ENCODE results near the gene SRXN1. TPM values are rescaled to one million over a fixed set of nuclear protein-coding genes. Genes with fewer than 3 reads are reported as not detected.
"Not testable (repeated sequence)": the region's sequence is repeated elsewhere in the genome, so short reads cannot be mapped to it uniquely, and the experiment has no call there.

SRXN1 gene
- total and polyA plus RNA-seq, 2 donors (not counting 1 experiment from before 2014, with no cell fraction given), result 50.5 to 91.2 TPM

DNA sequence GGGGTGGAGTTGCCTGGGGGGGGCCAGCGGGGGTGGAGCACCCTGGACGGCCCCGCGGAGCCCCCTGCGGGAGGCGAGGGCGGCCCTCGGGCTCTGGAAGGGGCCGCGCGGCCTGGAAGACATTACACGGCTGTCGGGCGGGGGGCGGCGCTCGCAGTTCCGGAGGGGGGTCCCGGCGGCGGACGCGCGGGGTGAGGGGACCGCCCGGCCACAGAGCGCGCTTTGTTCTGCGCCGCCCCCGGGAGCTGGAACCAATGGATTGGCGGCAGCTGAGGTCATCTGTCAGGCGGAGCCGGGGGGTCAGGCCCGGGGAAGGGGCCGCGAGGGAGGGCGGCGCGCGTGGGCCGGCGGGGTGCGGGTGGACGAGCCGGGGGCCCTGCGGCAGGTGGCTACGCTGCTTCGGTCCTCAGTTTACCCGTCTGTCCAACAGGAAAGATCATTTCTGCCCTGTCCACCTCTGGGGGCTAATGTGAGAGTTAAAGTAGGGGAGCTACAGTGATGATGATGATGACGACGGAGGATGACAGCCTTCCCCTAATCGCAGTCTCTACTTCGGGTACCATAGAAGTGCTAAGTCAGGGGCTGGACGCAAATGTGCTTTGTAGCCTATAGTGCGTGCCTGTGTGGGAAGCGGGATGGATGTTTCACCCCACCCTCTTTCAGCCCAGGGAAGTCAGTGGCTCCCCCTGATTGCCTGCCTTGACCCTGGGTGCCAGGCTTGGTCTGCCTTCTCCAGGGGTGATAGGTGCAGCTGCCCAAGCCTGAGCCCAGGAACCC is 10.4 kb downstream of the SRXN1 start:
- TF ChIP-seq, protein P1, sequence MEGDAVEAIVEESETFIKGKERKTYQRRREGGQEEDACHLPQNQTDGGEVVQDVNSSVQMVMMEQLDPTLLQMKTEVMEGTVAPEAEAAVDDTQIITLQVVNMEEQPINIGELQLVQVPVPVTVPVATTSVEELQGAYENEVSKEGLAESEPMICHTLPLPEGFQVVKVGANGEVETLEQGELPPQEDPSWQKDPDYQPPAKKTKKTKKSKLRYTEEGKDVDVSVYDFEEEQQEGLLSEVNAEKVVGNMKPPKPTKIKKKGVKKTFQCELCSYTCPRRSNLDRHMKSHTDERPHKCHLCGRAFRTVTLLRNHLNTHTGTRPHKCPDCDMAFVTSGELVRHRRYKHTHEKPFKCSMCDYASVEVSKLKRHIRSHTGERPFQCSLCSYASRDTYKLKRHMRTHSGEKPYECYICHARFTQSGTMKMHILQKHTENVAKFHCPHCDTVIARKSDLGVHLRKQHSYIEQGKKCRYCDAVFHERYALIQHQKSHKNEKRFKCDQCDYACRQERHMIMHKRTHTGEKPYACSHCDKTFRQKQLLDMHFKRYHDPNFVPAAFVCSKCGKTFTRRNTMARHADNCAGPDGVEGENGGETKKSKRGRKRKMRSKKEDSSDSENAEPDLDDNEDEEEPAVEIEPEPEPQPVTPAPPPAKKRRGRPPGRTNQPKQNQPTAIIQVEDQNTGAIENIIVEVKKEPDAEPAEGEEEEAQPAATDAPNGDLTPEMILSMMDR (conservative IDR thresholded peaks at IDR 0.05 in 1 of 2, IDR thresholded peaks at IDR 0.05 in 1 of 2; ENCODE audit: low read depth in 1 of 2, low read length in 2 of 2), result no peak
- TF ChIP-seq EZH2 (IDR thresholded peaks at IDR 0.05; ENCODE audit: low read length, missing control alignments), result peak; percentile 53
- Histone ChIP-seq H3K4me1 (ENCODE audit: control insufficient read depth, extremely low read depth, insufficient read depth, low read length) (no peaks in the 10 kb centered on the region), H3K4me3 (replicated peaks in 1 of 4; ENCODE audit: control extremely low read depth in 1 of 4, insufficient read depth in 1 of 4, low read depth in 3 of 4, low read length in 4 of 4) (peak overlapping the region in 2 of 4 experiments; percentile 7 to 45), H3K9ac (ENCODE audit: insufficient read depth, low read length) (no peak overlapping the region), H3K36me3 (ENCODE audit: control insufficient read depth, insufficient read depth, low read length) (peaks cover 3% of the 10 kb centered on the region), H3K79me2 (ENCODE audit: control insufficient read depth, insufficient read depth, low read length) (no peaks in the 10 kb centered on the region), H2AFZ (ENCODE audit: low read length) (no peak overlapping the region), H3K4me2 (ENCODE audit: extremely low read depth, insufficient read depth, low read length) (peak overlapping the region; percentile 35), H4K20me1 (ENCODE audit: control insufficient read depth, extremely low read depth, insufficient read depth, low read length) (no peaks in the 10 kb centered on the region), H3K9me3 (ENCODE audit: control insufficient read depth, insufficient read depth, low read depth, low read length) (no peaks in the 10 kb centered on the region), H3K27ac (ENCODE audit: insufficient read depth, low read length) (no peak overlapping the region), H3K27me3 (ENCODE audit: control insufficient read depth, insufficient read depth, low read length) (no peaks in the 10 kb centered on the region)
- DNase-seq (ENCODE audit: low read depth in 2 of 2), result peak in 1 of 2 donors; percentile 12

DNA sequence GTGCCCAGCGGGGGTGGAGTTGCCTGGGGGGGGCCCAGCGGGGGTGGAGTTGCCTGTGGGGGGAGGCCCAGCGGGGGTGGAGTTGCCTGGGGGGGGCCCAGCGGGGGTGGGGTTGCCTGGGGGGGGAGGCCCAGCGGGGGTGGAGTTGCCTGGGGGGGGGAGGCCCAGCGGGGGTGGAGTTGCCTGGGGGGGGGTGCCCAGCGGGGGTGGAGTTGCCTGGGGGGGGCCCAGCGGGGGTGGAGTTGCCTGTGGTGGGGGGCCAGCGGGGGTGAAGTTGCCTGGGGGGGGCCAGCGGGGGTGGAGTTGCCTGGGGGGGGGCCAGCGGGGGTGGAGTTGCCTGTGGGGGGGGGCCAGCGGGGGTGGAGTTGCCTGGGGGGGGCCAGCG is 11.0 kb downstream of the SRXN1 start:
- not testable (repeated sequence) for H3K9me3 ChIP-seq (ENCODE audit: control insufficient read depth, insufficient read depth, low read depth, low read length); H4K20me1 ChIP-seq (ENCODE audit: control insufficient read depth, extremely low read depth, insufficient read depth, low read length); H3K4me3 ChIP-seq (replicated peaks in 1 of 4; ENCODE audit: control extremely low read depth in 1 of 4, insufficient read depth in 1 of 4, low read depth in 3 of 4, low read length in 4 of 4); DNase-seq (ENCODE audit: low read depth in 2 of 2); H3K79me2 ChIP-seq (ENCODE audit: control insufficient read depth, insufficient read depth, low read length); H3K27me3 ChIP-seq (ENCODE audit: control insufficient read depth, insufficient read depth, low read length); H3K4me2 ChIP-seq (ENCODE audit: extremely low read depth, insufficient read depth, low read length); H3K9ac ChIP-seq (ENCODE audit: insufficient read depth, low read length); H2AFZ ChIP-seq (ENCODE audit: low read length); H3K4me1 ChIP-seq (ENCODE audit: control insufficient read depth, extremely low read depth, insufficient read depth, low read length); H3K27ac ChIP-seq (ENCODE audit: insufficient read depth, low read length); H3K36me3 ChIP-seq (ENCODE audit: control insufficient read depth, insufficient read depth, low read length)

DNA sequence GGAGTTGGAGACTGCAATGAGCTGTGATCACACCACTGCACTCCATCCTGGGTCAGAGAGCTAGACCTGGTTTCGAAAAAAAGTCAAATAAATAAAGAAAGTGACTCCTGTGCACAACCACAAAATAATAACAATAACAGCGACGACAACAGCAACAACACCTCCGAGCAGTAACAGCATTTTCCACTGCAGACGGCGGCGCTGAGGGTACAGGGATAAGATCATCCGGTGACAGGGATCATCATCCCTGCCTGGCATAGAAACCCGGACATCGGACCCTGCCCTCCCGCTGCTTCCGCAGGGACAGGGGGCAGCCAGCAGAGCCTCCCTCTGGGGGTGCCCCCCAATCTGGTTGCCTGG is 11.5 kb downstream of the SRXN1 start:
- Histone ChIP-seq H3K79me2 (ENCODE audit: control insufficient read depth, insufficient read depth, low read length) (no peaks in the 10 kb centered on the region), H3K9me3 (ENCODE audit: control insufficient read depth, insufficient read depth, low read depth, low read length) (no peaks in the 10 kb centered on the region), H3K36me3 (ENCODE audit: control insufficient read depth, insufficient read depth, low read length) (no peaks in the 10 kb centered on the region), H3K27me3 (ENCODE audit: control insufficient read depth, insufficient read depth, low read length) (no peaks in the 10 kb centered on the region), H3K4me2 (ENCODE audit: extremely low read depth, insufficient read depth, low read length) (no peak overlapping the region), H4K20me1 (ENCODE audit: control insufficient read depth, extremely low read depth, insufficient read depth, low read length) (no peaks in the 10 kb centered on the region), H3K27ac (ENCODE audit: insufficient read depth, low read length) (no peak overlapping the region), H3K9ac (ENCODE audit: insufficient read depth, low read length) (no peak overlapping the region), H2AFZ (ENCODE audit: low read length) (no peak overlapping the region), H3K4me3 (replicated peaks in 1 of 4; ENCODE audit: control extremely low read depth in 1 of 4, insufficient read depth in 1 of 4, low read depth in 3 of 4, low read length in 4 of 4) (no peak overlapping the region), H3K4me1 (ENCODE audit: control insufficient read depth, extremely low read depth, insufficient read depth, low read length) (no peaks in the 10 kb centered on the region)
- no peak for DNase-seq (ENCODE audit: low read depth in 2 of 2)
- TF ChIP-seq, protein P1 (conservative IDR thresholded peaks at IDR 0.05 in 1 of 2, IDR thresholded peaks at IDR 0.05 in 1 of 2; ENCODE audit: low read depth in 1 of 2, low read length in 2 of 2), result no peak
- TF ChIP-seq EZH2 (IDR thresholded peaks at IDR 0.05; ENCODE audit: low read length, missing control alignments), result no peak
